Measurements from ENCODE around the gene EPHA2. TPM values are rescaled to one million over a fixed set of nuclear protein-coding genes. Genes with fewer than 3 reads are reported as not detected.
"Not testable (repeated sequence)": the region's sequence is repeated elsewhere in the genome, so short reads cannot be mapped to it uniquely, and the experiment has no call there.

Gene EPHA2
- polyA plus RNA-seq (ENCODE audit: insufficient read length): 5.3 TPM

DNA sequence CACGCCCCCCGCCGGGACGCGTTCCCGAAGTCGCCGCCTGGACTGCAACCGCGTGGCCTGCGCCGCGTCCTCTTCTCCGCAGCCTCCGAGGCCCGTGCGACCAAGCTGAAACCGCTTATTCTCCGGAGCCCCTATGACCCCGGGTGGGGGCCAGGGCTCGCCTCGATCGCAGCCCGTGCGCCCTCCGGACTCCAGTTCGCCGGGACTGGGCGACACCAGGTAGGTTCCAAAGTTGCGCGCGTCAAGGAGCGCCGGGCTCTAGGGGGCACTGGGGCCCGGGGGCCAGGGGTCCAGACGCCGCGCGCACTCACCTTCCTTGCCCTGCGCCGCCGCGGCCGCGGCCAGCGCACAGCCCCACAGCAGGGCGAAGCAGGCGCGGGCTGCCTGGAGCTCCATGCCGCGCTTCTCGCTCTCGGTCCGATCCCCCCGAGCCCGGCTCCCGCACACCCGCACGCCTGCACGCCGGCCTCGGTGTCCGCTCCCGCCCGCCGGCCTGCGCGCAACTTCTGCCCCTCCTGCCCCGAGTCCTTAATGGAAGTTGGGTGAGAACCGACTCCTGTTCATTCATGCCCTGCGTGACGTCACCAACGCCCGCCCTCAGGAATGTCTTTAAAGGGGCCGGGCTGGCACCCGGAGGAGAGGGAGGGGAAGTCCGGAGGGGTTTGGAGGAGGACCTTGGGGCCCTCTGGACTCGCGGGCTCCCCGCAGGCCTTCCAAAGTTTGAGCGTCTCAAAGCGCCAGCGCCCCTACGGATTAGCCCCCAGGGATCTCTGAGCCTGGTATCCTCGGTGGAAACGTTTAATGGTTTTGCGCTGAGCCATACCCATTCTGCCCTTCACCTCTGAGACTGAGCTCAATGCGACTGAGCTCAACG lies at the start of gene EPHA2:
Gene EPHA2 (minus strand): TSS at position 533 of the 874 bp plus-strand sequence. CDS start 137 bp downstream, at position 396.
- no peak for DNase-seq (ENCODE audit: low read depth)

DNA sequence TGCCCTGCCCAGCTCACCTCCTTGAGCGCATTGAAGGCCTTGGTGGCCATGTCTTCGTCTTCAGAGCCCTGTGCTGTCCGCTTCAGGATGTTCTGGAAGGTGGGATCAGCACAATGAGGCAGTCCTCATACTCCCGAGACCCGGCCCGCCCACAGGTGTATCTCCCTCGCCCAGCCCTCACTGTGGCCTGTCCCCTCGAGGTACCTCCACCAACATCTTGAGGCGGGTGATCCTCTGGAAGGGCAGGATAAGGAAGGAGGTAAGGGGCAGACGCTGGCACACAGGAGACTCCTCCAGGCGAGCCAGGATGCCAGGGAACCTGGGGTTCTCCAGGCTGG lies 49.4 kb upstream of the EPHA2 start:
- no peak for DNase-seq (ENCODE audit: low read depth)

DNA sequence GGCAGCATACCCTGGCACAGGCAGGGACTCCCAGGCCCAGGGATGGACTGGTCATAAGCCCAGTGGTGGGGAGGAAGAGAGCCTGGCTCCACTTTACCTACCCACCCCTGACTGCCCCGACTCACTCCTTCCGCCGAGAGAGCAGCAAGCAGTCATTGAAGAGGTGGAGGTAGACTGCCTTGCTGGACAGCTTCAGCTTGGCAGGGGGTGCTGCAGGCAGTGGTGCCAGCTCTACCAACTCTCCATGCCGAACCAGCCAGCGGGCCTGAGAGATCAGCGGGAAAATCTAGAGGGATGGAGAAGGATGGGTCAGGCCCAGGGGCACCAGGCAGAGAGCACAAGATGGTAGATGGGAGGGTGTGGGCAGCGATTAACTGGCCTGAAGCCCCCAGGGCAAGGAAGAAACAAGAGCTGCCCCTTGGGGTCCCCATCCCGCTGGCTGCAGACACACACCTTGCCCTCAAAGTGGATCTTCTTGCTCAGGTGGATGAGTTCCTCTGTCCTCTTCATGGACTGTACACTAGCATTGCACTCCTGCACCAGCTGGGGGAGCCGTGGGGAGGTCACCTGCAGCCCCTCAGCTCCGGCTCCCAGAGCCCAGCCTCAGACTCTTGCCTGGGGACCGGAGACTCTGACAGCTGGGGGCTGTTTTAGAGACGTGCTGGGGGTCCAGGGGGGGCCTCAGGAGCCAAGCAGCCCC lies 48.9 kb upstream of the EPHA2 start:
- no peak for DNase-seq (ENCODE audit: low read depth)

DNA sequence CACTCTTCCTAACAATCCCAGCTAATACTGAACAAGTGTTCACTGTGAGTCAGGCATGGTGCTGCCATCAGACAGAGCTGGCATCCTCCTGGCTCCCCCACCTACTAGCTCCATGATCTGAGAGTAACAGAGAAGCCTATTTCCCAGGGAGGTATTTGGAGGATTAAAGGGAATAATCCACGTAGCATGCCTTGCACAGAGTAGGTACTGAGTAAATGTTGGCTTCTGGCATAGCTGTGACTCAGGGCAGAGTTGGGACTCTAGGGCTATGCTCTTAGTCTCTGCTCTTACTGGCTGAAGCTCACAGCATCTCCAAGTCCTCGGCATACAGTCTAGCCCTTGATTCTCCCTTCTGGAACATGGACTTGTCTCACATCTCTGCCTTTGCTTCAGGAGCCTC lies 48.3 kb upstream of the EPHA2 start:
- DNase-seq (ENCODE audit: low read depth): no peak

DNA sequence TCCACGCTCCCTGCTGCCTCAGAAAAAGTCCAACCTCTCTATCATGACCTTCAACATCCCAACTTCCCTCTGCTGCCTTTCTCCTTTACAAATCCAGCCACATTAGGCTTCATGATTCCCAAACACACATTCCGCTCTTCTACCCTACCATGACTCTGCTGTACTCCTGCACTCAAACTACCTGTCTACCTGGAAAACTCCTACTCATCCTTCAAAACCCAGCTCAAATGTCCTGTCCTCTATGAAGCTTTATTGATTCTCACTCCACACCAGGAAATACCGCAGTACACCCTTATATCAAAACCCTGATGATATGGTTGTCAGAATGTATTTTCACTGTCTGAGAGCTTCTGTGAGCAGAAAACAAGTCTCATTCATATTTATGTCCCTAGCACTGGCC lies 47.7 kb upstream of the EPHA2 start:
- DNase-seq (ENCODE audit: low read depth): no peak

DNA sequence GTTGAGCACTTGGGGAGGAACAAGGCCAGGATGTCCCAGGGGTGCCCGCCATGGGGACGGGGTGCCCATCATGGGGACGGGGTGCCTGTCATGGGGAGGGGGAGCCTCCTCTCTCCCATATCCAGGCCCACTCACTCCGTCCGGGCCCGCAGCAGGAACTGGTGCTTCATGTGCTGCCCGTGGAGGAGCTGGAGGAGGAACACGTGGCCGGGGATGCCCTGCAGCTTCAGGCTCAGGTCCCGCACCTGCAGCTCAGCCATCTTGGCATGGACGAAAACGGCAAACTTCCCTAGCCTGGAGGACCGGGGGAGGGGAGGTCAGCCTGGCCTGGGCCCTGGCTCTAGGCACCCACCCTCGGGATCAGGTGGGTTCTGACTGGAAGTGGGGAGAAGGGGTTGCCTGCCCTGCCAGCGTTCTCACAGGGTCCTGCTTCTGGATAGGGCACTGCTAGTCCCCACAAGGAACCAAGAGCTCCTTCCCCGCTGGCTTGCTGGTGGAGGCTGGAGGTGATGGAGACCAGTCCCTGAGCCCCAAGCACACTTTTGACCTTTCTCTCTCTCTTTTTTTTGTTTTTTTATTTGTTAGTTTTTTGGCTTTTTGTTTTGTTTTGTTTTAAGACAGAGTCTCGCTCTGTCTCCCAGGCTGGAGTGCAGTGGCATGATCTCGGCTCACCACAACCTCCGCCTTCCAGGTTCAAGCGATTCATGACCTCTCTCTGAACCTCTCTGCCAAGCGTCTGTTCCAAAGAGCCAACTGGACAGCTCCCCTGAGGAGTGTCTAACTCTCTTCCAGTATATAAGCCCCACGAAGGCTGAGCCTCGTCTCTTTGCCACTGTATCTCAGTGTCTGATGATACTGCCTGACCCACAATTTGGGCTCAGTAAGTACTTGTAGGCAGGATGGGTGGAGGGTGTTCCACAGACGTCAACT lies 46.7 kb upstream of the EPHA2 start:
- DNase-seq (ENCODE audit: low read depth): no peak

DNA sequence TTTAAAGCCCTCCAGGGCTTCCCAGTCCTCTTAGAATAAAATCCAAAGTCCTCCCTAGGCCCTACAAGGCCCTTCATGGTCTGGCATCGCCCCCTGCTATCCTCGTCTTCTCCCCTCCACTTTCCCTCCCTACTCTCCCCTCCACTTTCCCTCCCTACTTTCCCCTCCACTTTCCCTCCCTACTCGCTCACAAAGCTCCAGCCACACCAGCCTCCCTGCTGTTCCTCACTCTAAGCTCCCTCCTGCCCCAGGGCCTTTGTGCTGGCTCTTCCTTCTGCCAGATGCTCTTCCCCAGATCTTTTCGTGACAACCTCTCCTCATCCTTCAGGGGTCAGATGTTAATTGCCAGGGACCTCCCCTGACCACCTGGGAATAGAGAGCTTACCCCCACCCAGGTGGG lies 43.8 kb upstream of the EPHA2 start:
- DNase-seq (ENCODE audit: low read depth): no peak

DNA sequence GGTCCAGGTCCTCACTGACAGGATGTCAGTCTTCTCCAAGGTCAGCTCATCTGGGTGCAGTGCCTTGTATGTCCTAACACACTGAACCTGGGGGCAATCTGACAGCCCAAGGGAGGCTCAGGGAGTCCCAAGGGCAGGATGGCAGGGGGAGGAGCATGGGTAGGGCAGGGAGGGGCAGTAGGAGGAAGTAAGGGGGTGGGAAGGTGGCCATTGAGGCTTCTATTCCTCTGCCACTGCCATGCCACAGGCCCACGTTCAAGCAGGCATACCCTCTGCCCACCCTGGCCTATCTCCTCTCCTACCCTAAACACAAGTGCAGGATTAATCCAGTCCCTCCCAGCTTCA lies 43.3 kb upstream of the EPHA2 start:
- DNase-seq (ENCODE audit: low read depth): no peak

DNA sequence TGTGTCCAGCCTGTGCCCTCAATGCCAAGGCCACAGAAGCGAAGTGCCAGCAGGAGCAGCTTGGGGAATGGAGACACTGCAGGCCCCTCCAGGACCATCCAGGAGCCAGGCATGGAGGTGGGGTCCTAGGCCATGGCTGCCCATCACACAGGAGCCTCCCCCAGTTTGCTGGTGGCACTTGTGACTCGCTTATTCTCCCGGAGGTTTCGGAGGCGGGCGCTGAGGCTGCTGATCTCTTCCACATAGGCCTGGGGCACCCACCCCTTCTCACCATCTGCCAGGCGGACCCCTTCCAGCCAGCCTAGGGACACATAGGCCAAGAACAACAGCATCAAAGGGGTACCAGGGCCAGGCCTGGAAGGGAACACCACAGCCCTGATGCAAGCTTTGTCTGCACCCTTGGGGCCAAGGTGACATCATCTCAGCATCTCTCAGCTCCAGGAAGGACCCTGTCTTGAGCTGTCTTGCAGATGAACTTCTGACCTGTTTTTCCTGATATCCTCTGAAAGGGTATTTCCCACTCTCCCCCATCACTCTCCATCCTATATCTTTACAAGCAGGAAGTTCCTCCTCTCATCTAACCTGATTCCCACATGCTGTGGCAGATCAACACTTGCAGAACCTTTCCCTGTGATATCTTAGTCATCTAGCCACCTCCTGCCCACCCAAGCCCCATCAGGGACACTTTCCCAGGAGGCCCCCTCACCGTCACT lies 42.7 kb upstream of the EPHA2 start:
- DNase-seq (ENCODE audit: low read depth): no peak

DNA sequence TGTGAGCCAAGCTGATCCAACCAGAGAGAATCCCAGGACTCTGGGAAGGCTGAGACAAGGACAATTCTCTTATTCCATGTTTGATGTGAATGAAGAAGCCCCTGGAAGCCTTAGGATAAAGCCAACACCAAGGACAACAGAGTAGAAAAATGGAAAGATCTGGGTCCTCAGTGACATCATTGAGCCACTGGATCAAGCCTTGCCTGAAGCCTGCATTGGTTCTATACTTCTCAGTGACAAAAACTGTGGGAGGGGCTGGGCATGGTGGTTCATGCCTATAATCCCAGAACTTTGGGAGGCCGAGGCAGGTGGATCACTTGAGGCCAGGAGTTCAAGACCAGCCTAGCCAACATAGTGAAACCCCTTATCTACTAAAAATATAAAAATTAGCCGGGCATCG lies 41.0 kb upstream of the EPHA2 start:
- no peak for DNase-seq (ENCODE audit: low read depth)

DNA sequence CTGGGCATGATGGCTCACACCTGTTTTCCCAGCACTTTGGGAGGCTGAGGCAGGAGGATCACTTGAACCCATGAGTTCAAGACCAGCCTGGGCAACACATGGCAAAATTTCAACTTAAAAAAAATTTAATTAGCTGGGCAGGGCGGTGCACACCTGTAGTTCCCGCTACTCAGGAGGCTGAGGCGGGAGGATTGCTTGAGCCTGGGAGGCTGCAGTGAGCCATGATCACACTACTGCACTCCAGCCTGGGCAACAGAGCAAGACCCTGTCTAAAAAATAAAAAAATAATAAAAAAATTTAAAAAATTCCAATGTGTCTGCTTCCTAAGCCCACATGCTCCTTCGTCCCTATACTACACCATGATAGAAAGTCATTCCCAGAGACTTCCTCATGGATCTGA lies 40.3 kb upstream of the EPHA2 start:
- DNase-seq (ENCODE audit: low read depth): not testable (repeated sequence)

DNA sequence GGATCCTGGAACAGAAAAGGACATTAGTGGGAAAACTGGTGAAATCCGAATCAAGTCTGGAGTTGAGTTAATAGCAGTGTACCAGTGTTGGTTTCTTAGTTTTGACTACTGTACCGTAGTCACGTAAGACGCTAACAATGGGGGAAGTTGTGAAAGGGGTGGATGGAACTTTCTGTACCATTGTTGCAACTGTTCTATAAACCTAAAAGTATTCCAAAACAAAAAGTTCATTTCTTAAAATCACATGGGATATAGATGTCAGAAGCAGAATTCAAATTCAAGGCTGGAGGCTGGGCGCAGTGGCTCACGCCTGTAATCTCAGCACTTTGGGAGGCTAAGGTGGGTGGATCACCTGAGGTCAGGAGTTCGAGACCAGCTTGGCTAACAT lies 39.6 kb upstream of the EPHA2 start:
- no peak for DNase-seq (ENCODE audit: low read depth)

DNA sequence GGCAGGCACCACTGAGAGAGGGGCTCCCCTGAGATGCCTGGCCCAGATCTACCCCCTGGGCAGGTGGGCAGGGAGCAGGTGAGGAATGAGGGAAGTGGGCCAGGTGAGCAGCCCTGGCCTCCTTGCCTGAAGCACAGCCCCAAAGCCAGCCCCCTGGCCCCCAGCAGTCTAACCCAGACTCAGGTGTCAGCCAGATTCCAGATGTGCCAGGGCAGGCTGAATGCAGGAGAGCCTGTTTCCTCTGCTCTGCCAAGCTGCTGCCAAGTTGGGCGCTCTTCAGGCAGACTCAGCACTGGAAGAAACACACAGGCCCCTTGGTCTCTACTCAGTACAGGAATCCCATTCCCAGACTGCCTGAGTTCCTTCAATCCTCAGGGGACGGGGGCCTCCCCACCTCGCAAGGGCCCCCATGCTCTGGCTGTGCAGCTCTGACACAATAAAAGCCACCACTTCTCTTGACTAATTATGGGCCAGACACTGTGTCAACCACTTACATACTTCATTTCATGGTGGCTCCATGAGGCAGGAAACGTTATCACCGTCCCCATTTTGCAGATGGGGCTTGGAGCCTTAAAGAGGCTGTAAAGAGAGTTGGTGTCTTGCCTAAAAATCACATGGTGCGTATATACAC lies 36.2 kb upstream of the EPHA2 start:
- no peak for DNase-seq (ENCODE audit: low read depth)

DNA sequence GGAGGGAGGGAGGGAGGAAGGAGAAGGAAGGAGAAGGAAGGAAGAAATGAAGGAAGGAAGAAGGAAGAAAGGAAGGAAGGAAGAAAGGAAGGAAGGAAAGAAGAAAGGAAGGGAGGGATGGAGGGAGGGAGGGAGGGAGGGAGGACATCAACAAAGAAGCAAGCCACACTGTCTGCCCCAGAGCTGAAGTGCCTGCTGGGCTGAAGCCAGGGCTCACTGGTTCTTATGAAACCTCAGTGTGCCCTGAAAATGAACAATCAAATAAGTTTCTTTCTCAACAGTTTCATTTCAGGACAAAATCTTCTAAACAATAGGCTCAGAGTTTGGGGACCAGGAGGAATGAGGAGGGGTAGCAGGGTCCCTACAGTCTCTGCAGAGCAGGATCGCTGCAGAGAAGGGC lies 35.4 kb upstream of the EPHA2 start:
- no peak for DNase-seq (ENCODE audit: low read depth)

DNA sequence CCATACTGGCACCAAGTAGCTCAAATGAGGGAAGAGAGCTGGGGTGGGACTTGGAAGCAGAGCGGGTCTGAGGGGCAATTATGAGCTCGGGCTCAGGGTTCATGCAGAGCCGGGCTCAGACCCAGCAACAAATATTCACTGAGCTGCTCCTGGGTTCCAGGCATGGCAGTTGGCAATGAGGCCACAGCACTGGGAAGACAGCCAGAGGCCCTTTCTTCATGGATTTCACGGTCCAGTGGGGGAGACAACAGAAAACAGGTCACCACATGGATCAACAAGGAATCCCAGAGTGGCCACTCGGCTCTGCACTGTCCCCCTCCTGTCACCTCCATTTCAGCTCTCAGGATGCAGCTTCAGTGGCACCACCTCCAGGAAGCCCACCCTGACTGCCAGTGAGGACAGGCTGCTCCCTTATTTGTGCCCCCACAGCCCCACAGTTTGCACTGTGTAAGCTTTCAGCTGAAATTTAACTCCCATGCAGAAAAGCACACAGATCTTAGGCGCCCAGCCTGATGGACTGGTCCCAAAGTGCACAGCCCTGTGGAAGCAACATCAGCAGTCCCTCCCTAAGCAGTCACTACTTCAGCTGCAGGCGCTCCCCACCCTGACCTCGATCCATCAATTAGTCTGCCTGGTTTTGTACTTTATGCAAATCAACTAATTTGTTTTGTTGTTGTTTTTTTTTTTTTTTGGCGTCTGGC lies 34.2 kb upstream of the EPHA2 start:
- no peak for DNase-seq (ENCODE audit: low read depth)

DNA sequence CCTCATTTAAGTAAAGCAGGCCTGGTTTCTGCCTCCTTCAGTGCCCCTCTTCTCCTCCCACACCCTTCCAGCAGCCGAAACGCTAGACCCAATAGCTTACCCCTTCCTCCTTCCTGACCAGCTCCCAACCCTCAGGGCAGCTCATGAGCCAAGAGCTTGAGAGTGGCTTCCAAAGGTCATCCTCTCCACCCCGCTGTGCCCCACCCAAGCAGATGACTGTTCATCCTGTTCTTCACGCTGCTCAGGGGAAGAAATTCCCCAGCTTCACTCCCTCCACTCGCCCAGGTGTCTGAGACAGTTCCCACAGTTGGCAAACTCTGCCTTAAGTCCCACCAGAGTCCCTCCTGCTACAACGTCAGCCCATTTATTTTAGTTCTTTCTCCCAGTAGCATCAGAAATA lies 33.1 kb upstream of the EPHA2 start:
- DNase-seq (ENCODE audit: low read depth): no peak

DNA sequence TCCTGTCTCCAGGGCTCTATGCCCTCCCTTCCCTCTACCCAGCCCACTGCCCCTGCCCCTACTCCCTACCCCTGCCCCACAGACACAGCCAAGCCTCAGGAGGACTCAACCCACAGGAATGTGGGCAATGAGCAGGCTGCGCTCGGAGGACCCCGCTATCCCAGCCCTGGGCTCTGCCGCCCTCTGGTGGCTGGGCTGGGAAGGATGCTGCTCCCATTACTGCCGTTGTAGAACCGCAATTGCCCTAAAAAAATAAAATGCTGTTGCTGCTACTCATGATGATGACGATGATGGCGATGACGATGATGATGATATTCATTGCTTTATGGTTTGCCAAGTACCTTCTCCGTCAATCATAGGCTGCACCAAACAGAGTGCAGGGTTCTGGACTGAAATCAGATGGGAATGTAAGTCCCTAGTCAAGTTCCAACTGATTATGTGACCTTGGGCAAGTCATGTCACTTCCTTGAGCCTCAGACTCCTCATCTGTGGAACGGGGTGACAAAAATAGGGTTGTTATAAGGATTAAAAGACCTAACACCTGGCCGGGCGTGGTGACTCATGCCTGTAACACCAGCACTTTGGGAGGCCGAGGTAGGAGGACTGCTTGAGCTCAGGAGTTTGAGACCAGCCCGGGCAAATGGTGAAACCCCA lies 32.0 kb upstream of the EPHA2 start:
- DNase-seq (ENCODE audit: low read depth): no peak

DNA sequence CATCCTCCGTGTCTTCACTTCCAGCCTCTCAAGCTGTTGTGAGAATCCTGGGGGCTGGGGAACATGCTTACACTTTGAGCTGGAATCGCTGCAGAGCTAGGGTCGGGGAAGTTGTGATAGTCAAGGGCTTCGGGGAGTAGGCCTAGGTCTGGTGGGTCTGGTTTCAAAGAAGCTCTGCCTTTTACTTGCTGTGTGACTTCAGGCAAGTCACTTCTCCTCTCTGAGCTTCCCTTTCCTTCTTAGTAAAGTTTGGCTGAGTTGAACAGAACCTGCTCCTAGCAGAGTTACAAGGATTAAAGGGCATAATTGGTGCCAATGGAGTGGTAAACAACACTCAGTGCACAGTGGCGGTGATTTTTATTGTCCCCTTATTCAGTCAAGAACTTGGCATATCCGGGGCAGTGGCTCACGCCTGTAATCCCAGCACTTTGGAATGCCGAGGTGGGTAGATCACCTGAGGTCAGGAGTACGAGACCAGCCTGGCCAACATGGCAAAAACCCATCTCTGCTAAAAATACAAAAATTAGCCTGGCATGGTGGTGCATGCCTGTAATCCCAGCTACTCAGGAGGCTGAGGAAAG lies 30.9 kb upstream of the EPHA2 start:
- no peak for DNase-seq (ENCODE audit: low read depth)

DNA sequence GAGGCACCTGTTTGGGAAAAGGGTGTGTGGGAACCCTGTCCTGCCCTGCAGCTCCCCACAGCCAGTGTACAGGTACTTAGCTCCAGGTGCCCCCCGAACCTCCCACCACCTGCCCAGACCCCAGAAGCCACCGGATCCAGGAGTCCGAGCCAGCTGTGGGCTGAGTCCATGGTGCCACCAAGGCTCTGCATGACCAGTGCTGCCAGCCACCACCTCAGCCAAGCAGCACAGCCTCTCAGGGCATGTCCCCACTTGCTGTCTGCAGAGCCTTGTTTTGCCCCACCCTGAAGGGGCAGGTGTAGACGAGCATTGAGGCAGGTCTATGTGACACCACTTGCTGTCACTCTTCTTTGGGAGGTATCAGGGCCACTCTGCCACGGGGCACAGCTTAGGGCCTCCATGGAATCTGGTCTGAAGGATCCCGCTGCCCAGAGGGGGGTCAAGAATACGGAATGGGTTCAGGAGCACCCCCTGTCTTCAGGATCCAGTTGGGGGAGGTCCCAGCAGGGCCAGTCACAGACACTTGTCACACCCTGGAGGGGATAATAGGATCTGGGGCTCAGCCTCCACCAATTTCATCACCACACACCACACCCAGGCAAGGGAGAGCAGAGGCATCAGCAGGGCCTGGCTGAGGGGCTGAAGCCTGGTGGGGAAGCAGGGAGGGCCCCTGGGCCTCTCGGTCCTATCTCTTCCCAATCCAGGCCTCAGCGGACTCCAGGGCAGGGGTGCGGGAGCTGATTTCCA lies 28.9 kb upstream of the EPHA2 start:
- DNase-seq (ENCODE audit: low read depth): no peak

Measured in forelimb muscle (tissue), 1 donor.